Measurements from ENCODE around the gene NIPAL1.

NIPAL1 gene

GRCh38 chr4:48067536-48067935 is 51.0 kb downstream of the NIPAL1 start:
- no peak for DNase-seq

- no peak for DNase-seq
Observed at GRCh38 chr4:48068182-48068581, 51.6 kb downstream of the NIPAL1 start.

- DNase-seq: no peak
Observed at GRCh38 chr4:48069026-48069425, 52.5 kb downstream of the NIPAL1 start.

GRCh38 chr4:48071191-48071590 is 54.6 kb downstream of the NIPAL1 start:
- DNase-seq: peak in 1 of 2 experiments; percentile 12

- DNase-seq: no peak
Observed at GRCh38 chr4:48073567-48074103, 57.1 kb downstream of the NIPAL1 start.

- no peak for DNase-seq
Observed at GRCh38 chr4:48074657-48075056, 58.1 kb downstream of the NIPAL1 start.

- no peak for DNase-seq
Observed at GRCh38 chr4:48078425-48078824, 61.9 kb downstream of the NIPAL1 start.

GRCh38 chr4:48078862-48079655 is 62.5 kb downstream of the NIPAL1 start:
- DNase-seq: no peak

GRCh38 chr4:48079972-48080391 is 63.4 kb downstream of the NIPAL1 start:
- DNase-seq: no peak

GRCh38 chr4:48081196-48081595 is 64.6 kb downstream of the NIPAL1 start:
- DNase-seq: no peak

- no peak for DNase-seq
Observed at GRCh38 chr4:48082956-48083355, 66.4 kb downstream of the NIPAL1 start.

- no peak for DNase-seq
Observed at GRCh38 chr4:48085821-48086589, 69.4 kb downstream of the NIPAL1 start.
